ENCODE data around the gene SNX8. TPM values are rescaled to one million over a fixed set of nuclear protein-coding genes. Genes with fewer than 3 reads are reported as not detected.

Gene SNX8
- total and polyA plus RNA-seq, 2 of the 13 experiments (the other 11 are each of a cell fraction or from before 2014, with no cell fraction given) = 20.6 to 45.2 TPM

- Histone ChIP-seq H3K36me3 (replicated peaks in 1 of 2; ENCODE audit: control insufficient read depth in 1 of 2, insufficient read depth in 2 of 2, low read length in 2 of 2) (peaks cover 8 to 31% of the 10 kb centered on the region in 2 experiments; a peak in 4 of 5 replicates), H4K20me1 (ENCODE audit: insufficient read depth, low read length) (peaks cover 43% of the 10 kb centered on the region), H3K27me3 (ENCODE audit: control insufficient read depth in 1 of 2, insufficient read depth in 2 of 2, low read length in 2 of 2) (no peaks in the 10 kb centered on the region; a peak in 1 of 5 replicates), H3K4me1 (ENCODE audit: insufficient read depth, low read length) (peaks cover 61% of the 10 kb centered on the region), H3K27ac (ENCODE audit: extremely low read length, insufficient read depth, low read length) (peak overlapping the region; percentile 100), H3K4me3 (replicated peaks in 1 of 3; ENCODE audit: insufficient read depth in 1 of 3, low read depth in 2 of 3, low read length in 3 of 3) (peak overlapping the region; percentile 96 to 98 (median 97)), H3K79me2 (ENCODE audit: insufficient read depth, low read length) (peaks cover 66% of the 10 kb centered on the region), H2AFZ (ENCODE audit: low read length) (no peak overlapping the region), H3K9me3 (ENCODE audit: low read length) (no peaks in the 10 kb centered on the region), H3K4me2 (ENCODE audit: low read depth, low read length) (peak overlapping the region; percentile 80), H3K9ac (ENCODE audit: insufficient read depth, low read depth, low read length) (peak overlapping the region; percentile 100)
- CTCF ChIA-PET (ENCODE audit: low intra/inter-chr PET ratio, low total read pairs) = no interaction called here
- no TSS peak for BruUV-seq (replicated peaks)
- ATAC-seq = no peak
- no peak for DNase-seq (ENCODE audit: low spot score)
- no peak for FAIRE-seq
- in situ Hi-C loops (cut with HindIII; ENCODE audit: extremely low pct_ligation_motif_present, low pct_unique_long_range_greater_than_20kb) (no loop called here), intact Hi-C loops (cut with micrococcal nuclease; ENCODE audit: unreplicated experiment) (loop anchor here (2.0 kb wide), 1 partner anchor 112 kb away; the partner anchor contains the start of genes MRM2 and NUDT1)
- WGBS (ENCODE audit: low lambda C conversion rate) = 0% methylated on average over 1 of the region's 92 CpGs
- POLR2A ChIA-PET = interaction anchor here (1.2 to 1.7 kb wide), 4 partner anchors 21 to 113 kb away, joined by 3 to 9 read pairs (median 4); partner anchors contain the start of genes MRM2, NUDT1 and SNX8
- 0 out of 2 replicates have a peak, but pooled peaks have one; percentile 30 for TF ChIP-seq ZNF468 (CRISPR knock-in tag; IDR thresholded peaks at IDR 0.05)
- TF ChIP-seq CERS6 (CRISPR knock-in tag; IDR thresholded peaks at IDR 0.05) = peak; percentile 53; the same call in 1 of the 2 replicates
- peak; percentile 45 for TF ChIP-seq AGO1 (IDR thresholded peaks at IDR 0.05; ENCODE audit: low read depth, low read length, poor library complexity, severe bottlenecking)
- peak; percentile 38; the same call in 1 of the 2 replicates for TF ChIP-seq ZFY (CRISPR knock-in tag; IDR thresholded peaks at IDR 0.05)
- TF ChIP-seq ZBTB7A (CRISPR knock-in tag; IDR thresholded peaks at IDR 0.05) = 0 out of 2 replicates have a peak, but pooled peaks have one; percentile 6
- 0 out of 2 replicates have a peak, but pooled peaks have one; percentile 26 for TF ChIP-seq SMAD1 (CRISPR knock-in tag; IDR thresholded peaks at IDR 0.05; ENCODE audit: borderline replicate concordance, low read depth)
- 0 out of 2 replicates have a peak, but pooled peaks have one; percentile 4 for TF ChIP-seq JDP2 (CRISPR knock-in tag; IDR thresholded peaks at IDR 0.05; ENCODE audit: borderline replicate concordance)
- no peak for TF ChIP-seq LBX2 (CRISPR knock-in tag; IDR thresholded peaks at IDR 0.05; ENCODE audit: borderline replicate concordance)
- peak; percentile 13; the same call in 1 of the 2 replicates for TF ChIP-seq ZFX (CRISPR knock-in tag; IDR thresholded peaks at IDR 0.05; ENCODE audit: low read depth)
- no peak for TF ChIP-seq CENPX (CRISPR knock-in tag; IDR thresholded peaks at IDR 0.05)
- no peak for TF ChIP-seq CBX2 (IDR thresholded peaks at IDR 0.05; ENCODE audit: low read depth, low read length)
- no peak for TF ChIP-seq CBX2 (CRISPR knock-in tag; IDR thresholded peaks at IDR 0.05; ENCODE audit: low read depth)
- no peak for TF ChIP-seq ZHX1 (CRISPR knock-in tag; IDR thresholded peaks at IDR 0.05; ENCODE audit: low read depth)
- TF ChIP-seq MXD1 (CRISPR knock-in tag; IDR thresholded peaks at IDR 0.05) = peak; percentile 54; the same call in 1 of the 2 replicates
- TF ChIP-seq KAT7 (CRISPR knock-in tag; IDR thresholded peaks at IDR 0.05; ENCODE audit: borderline replicate concordance) = 0 out of 2 replicates have a peak, but pooled peaks have one; percentile 32
- no peak for TF ChIP-seq ZNF292 (CRISPR knock-in tag; IDR thresholded peaks at IDR 0.05; ENCODE audit: borderline replicate concordance, low read depth)
- no peak for TF ChIP-seq RXRA (CRISPR knock-in tag; IDR thresholded peaks at IDR 0.05)
- no peak for TF ChIP-seq SP5 (CRISPR knock-in tag; IDR thresholded peaks at IDR 0.05; ENCODE audit: borderline replicate concordance, low read depth)
Observed at GRCh38 chr7:2354939-2355704, 40.9 kb upstream of the SNX8 start.

Measured in HepG2 (cell line).